ENCODE results near the gene HDHD2.

The HDHD2 gene

GRCh38 chr18:47108373-47108772 lies 41.9 kb downstream of the HDHD2 start:
- DNase-seq (ENCODE audit: low read depth in 1 of 2, low spot score in 1 of 2): no peak
- H3K4me3 ChIP-seq (replicated peaks; ENCODE audit: insufficient read depth, low read length): no peak overlapping the region
- TF ChIP-seq POLR2AphosphoS5 (IDR thresholded peaks at IDR 0.05; ENCODE audit: low read depth): no peak
- H3K27ac ChIP-seq (replicated peaks): no peak overlapping the region
- H3K27me3 ChIP-seq (ENCODE audit: insufficient read depth, poor library complexity, severe bottlenecking): no peaks in the 10 kb centered on the region

- no peak overlapping the region for H3K4me3 ChIP-seq (replicated peaks; ENCODE audit: insufficient read depth, low read length)
- DNase-seq (ENCODE audit: low read depth in 1 of 2, low spot score in 1 of 2): peak; percentile 23 to 62
- no peaks in the 10 kb centered on the region for H3K27me3 ChIP-seq (ENCODE audit: insufficient read depth, poor library complexity, severe bottlenecking)
- no peak overlapping the region for H3K27ac ChIP-seq (replicated peaks)
- no peak for TF ChIP-seq GABPA (IDR thresholded peaks at IDR 0.05; ENCODE audit: low read depth)
- TF ChIP-seq CTCF (IDR thresholded peaks at IDR 0.05; ENCODE audit: insufficient read depth, low read length): peak; percentile 82
- TF ChIP-seq REST (IDR thresholded peaks at IDR 0.05; ENCODE audit: insufficient replicate concordance, low read depth): no peak
- TF ChIP-seq SPI1 (IDR thresholded peaks at IDR 0.05; ENCODE audit: borderline replicate concordance, low read depth): no peak
Observed at GRCh38 chr18:47100212-47100831, 50.0 kb downstream of the HDHD2 start.

- Histone ChIP-seq H3K27me3 (ENCODE audit: insufficient read depth, poor library complexity, severe bottlenecking) (no peaks in the 10 kb centered on the region), H3K4me3 (replicated peaks; ENCODE audit: insufficient read depth, low read length) (no peak overlapping the region), H3K27ac (replicated peaks) (no peak overlapping the region)
- DNase-seq (ENCODE audit: low read depth in 1 of 2, low spot score in 1 of 2): no peak
- no peak for TF ChIP-seq SPI1 (IDR thresholded peaks at IDR 0.05; ENCODE audit: borderline replicate concordance, low read depth)
Observed at GRCh38 chr18:47095810-47096209, 54.5 kb downstream of the HDHD2 start.

GRCh38 chr18:47087676-47088075 lies 62.6 kb downstream of the HDHD2 start:
- Histone ChIP-seq H3K27ac (replicated peaks) (no peak overlapping the region), H3K27me3 (ENCODE audit: insufficient read depth, poor library complexity, severe bottlenecking) (no peaks in the 10 kb centered on the region), H3K4me3 (replicated peaks; ENCODE audit: insufficient read depth, low read length) (no peak overlapping the region)
- no peak for DNase-seq (ENCODE audit: low read depth in 1 of 2, low spot score in 1 of 2)
- TF ChIP-seq POLR2AphosphoS5 (IDR thresholded peaks at IDR 0.05; ENCODE audit: low read depth) (no peak), REST (IDR thresholded peaks at IDR 0.05; ENCODE audit: insufficient replicate concordance, low read depth) (no peak), SPI1 (IDR thresholded peaks at IDR 0.05; ENCODE audit: borderline replicate concordance, low read depth) (no peak), CTCF (IDR thresholded peaks at IDR 0.05; ENCODE audit: insufficient read depth, low read length) (no peak)

GRCh38 chr18:47081578-47081977 lies 68.7 kb downstream of the HDHD2 start:
- no peak for DNase-seq (ENCODE audit: low read depth in 1 of 2, low spot score in 1 of 2)
- no peak for TF ChIP-seq CTCF (IDR thresholded peaks at IDR 0.05; ENCODE audit: insufficient read depth, low read length)
- no peak for TF ChIP-seq REST (IDR thresholded peaks at IDR 0.05; ENCODE audit: insufficient replicate concordance, low read depth)
- TF ChIP-seq SPI1 (IDR thresholded peaks at IDR 0.05; ENCODE audit: borderline replicate concordance, low read depth): no peak
- no peak for TF ChIP-seq GABPA (IDR thresholded peaks at IDR 0.05; ENCODE audit: low read depth)
- no peak for TF ChIP-seq POLR2AphosphoS5 (IDR thresholded peaks at IDR 0.05; ENCODE audit: low read depth)
- Histone ChIP-seq H3K27ac (replicated peaks) (no peak overlapping the region), H3K4me3 (replicated peaks; ENCODE audit: insufficient read depth, low read length) (no peak overlapping the region), H3K27me3 (ENCODE audit: insufficient read depth, poor library complexity, severe bottlenecking) (peaks cover 2% of the 10 kb centered on the region)
